Heart left ventricle (tissue), 16 donors: ENCODE measurements around the gene IL24. TPM values are rescaled to one million over a fixed set of nuclear protein-coding genes. Genes with fewer than 3 reads are reported as not detected.

ENCODE experiments used
- ATAC-seq, 4 donors: fragments of 200-7000 bp; cut with Tn5 transposase; one replicate each; pipeline ENCODE4 v1.9.1; 2020 to 2022; ENCODE audit warnings: moderate library complexity in 4 of 4, mild to moderate bottlenecking in 3 of 4, moderate number of reproducible peaks in 1 of 4
- DNase-seq, 5 donors: peaks; one replicate each; pipeline ENCODE4 v3.0.0-alpha.2; 2020
- H3K27ac ChIP-seq, 12 donors: fragments of 200-600 bp; sonication (generic) in 4 of 12; one replicate each; pipeline versions ENCODE4 v1.5.0 to v1.8.0; 2016 to 2022; ENCODE audit warnings: mild to moderate bottlenecking in 2 of 12
- H3K27me3 ChIP-seq, 9 donors: fragments of 200-600 bp; sonication (generic) in 2 of 9; one replicate each; pipeline versions ENCODE4 v1.5.1 to v1.8.0; 2016 to 2022; ENCODE audit warnings: mild to moderate bottlenecking in 3 of 9
- H3K36me3 ChIP-seq, 9 donors: fragments of 200-600 bp; sonication (generic) in 2 of 9; one replicate each; pipeline versions ENCODE4 v1.5.0 to v1.8.0; 2018 to 2022; ENCODE audit warnings: mild to moderate bottlenecking in 2 of 9
- H3K4me1 ChIP-seq, 12 donors: fragments of 200-600 bp; sonication (generic) in 4 of 12; one replicate each; pipeline versions ENCODE4 v1.5.0 to v1.8.0; 2016 to 2022; ENCODE audit warnings: mild to moderate bottlenecking in 3 of 12
- H3K4me3 ChIP-seq, 12 donors: fragments of 200-600 bp; sonication (generic) in 4 of 12; one replicate each; pipeline versions ENCODE4 v1.5.0 to v1.8.0; 2017 to 2022; ENCODE audit warnings: mild to moderate bottlenecking in 9 of 12, moderate library complexity in 4 of 12
- H3K9me3 ChIP-seq, 12 donors: fragments of 200-600 bp; sonication (generic) in 4 of 12; one replicate each; pipeline versions ENCODE4 v1.5.0 to v1.8.0; 2016 to 2022; ENCODE audit warnings: mild to moderate bottlenecking in 1 of 12
- CTCF ChIP-seq, 12 donors: fragments of 200-600 bp; sonication (generic) in 4 of 12; IDR thresholded peaks; one replicate each; pipeline versions ENCODE4 v1.5.0 to v1.8.0; 2018 to 2022; ENCODE audit warnings: antibody characterized with exemption in 12 of 12, mild to moderate bottlenecking in 5 of 12
- POLR2A ChIP-seq, 2 donors: fragments of 450-650 bp; IDR thresholded peaks; one replicate each; pipeline ENCODE4 v1.6.1; 2017; ENCODE audit warnings: antibody characterized with exemption in 2 of 2, mild to moderate bottlenecking in 2 of 2, moderate library complexity in 2 of 2
- WGBS, 4 donors: extraction: QIAGEN DNeasy Blood & Tissue Kit in 2 of 4; methylation state at CpG; one replicate each; pipeline versions ENCODE4 v1.1.5 to v1.1.7; 2013 to 2018; 5-methylcytosine and 5-hydroxymethylcytosine counted together
- intact Hi-C, 10 donors: fragments of 100-400 bp; cut with DNase I; formaldehyde crosslinking; loops; one replicate each; pipeline versions ENCODE4 v1.11.1 to v1.14.2; 2022
- polyA plus RNA-seq, 2 donors: library from polyadenylated mRNA; stranded (reverse); fragments of 200-250 nt; gene quantifications; one replicate each; pipeline ENCODE4 v1.2.3, GENCODE V29; 2013
- total RNA-seq, 9 donors: library from RNA; depleted of rRNA in 2 of 9; stranded (reverse); fragments of >200 nt in 2 of 9; fragmentation: NEBNext Ultra II Directional in 3 of 9; extraction: Animal tissue kit (Norgen Biotek cat#: 25700) in 3 of 9; gene quantifications; one replicate each; pipeline versions ENCODE4 v1.1.0 to v1.2.4, GENCODE V29; 2016 to 2023
- donor health status: ischemic (EF 13 %, LVEDD 7.1; RV severe dilation, severe dysfunction).
- donor health status: healthy with polysubstance abuse.
- donor health status: DM: no; HTN: yes; CAD: no.
- donor health status: DM: no; HTN: no; CAD: no.
- donor health status: ischemic (EF 25% LVEDD 6.9; RV normal size, moderate dysfunction).
- donor health status: ischemic (EF 25% LVEDD 5.7; RV mildly dilated, moderate dysfunction).
- donor health status: healthy.
- donor health status: DM: yes; HTN: yes; CAD: no.
- donor health status: ischemic (EF 35%, LVEDD 5.7; RV mildly dilated, moderate dysfunction).
- donor health status: nonischemic (EF 11% LVEDD 7.7; RV severe dilation, severe dysfunction).
- donor health status: DM: yes; HTN: yes; CAD: no.
- donor health status: PGD.
- donor health status: ischemic (EF 29% LVEDD 5.4; RV normal size, mild dysfunction).
- donor health status: nonischemic (EF 23%, LVEDD 6.1; RV moderate dilation, normal function).

The IL24 gene
- total and polyA plus RNA-seq, 11 donors: 1.6 TPM; not detected in 10

- TF ChIP-seq CTCF (IDR thresholded peaks at IDR 0.05) (no peak), POLR2A (IDR thresholded peaks at IDR 0.05) (no peak)
- intact Hi-C loops: no loop called here
- no peaks in the 10 kb centered on the region for H3K4me1 ChIP-seq
- peaks cover 0 to 38% (median 6%) of the 10 kb centered on the region in 9 donors for H3K27me3 ChIP-seq
- no peak overlapping the region for H3K4me3 ChIP-seq
- no peak overlapping the region for H3K27ac ChIP-seq
- no peaks in the 10 kb centered on the region for H3K36me3 ChIP-seq
- DNase-seq (no peak), ATAC-seq (no peak)
- 38 to 50% (median 47%) methylated on average over 5 of the region's 5 CpGs for WGBS, 4 donors
- peaks cover 0 to 3% (median 0%) of the 10 kb centered on the region in 12 donors for H3K9me3 ChIP-seq
These were observed 47.5 kb downstream of the IL24 start for GRCh38 chr1:206944703-206945102.

- intact Hi-C loops: no loop called here
- TF ChIP-seq CTCF (IDR thresholded peaks at IDR 0.05): no peak
- TF ChIP-seq POLR2A (IDR thresholded peaks at IDR 0.05): no peak
- 90 to 91% (median 90%) methylated on average over 4 of the region's 4 CpGs for WGBS, 4 donors
These were observed 48.5 kb downstream of the IL24 start for GRCh38 chr1:206945779-206946178.

GRCh38 chr1:206946261-206946660, 49.0 kb downstream of the IL24 start, which contains the start of gene PIGR:
Gene PIGR, minus strand, starts transcription at chr1:206946466. Its CDS starts 5,935 bp downstream, at chr1:206940531.
- Histone ChIP-seq H3K4me3 (no peak within 1 kb of the TSS), H3K27me3 (peaks cover 0 to 38% (median 6%) of the 10 kb centered on the region in 9 donors), H3K9me3 (peaks cover 0 to 6% (median 0%) of the 10 kb centered on the region in 12 donors), H3K27ac (no peak within 1 kb of the TSS), H3K4me1 (no peaks in the 10 kb centered on the region), H3K36me3 (no peaks in the 10 kb centered on the region)
- no peak for TF ChIP-seq CTCF (IDR thresholded peaks at IDR 0.05)
- no peak for TF ChIP-seq POLR2A (IDR thresholded peaks at IDR 0.05)
- 42 to 55% (median 46%) methylated on average over 7 of the region's 7 CpGs for WGBS, 4 donors
- intact Hi-C loops: no loop called here
- ATAC-seq (no peak), DNase-seq (no peak)

More at GRCh38 chr1:206945779-206946178, 48.5 kb downstream of the IL24 start:
- DNase-seq: no peak
- Histone ChIP-seq H3K4me1 (no peaks in the 10 kb centered on the region), H3K36me3 (no peaks in the 10 kb centered on the region), H3K9me3 (peaks cover 0 to 6% (median 0%) of the 10 kb centered on the region in 12 donors), H3K27me3 (peaks cover 0 to 38% (median 6%) of the 10 kb centered on the region in 9 donors), H3K4me3 (no peak overlapping the region), H3K27ac (no peak overlapping the region)
- no peak for ATAC-seq

- H3K9me3 ChIP-seq: peaks cover 0 to 6% (median 0%) of the 10 kb centered on the region in 12 donors
- ATAC-seq: no peak
- no peak for DNase-seq
- H3K4me3 ChIP-seq: no peak overlapping the region
- no peak overlapping the region for H3K27ac ChIP-seq
- TF ChIP-seq CTCF (IDR thresholded peaks at IDR 0.05): no peak
- TF ChIP-seq POLR2A (IDR thresholded peaks at IDR 0.05): no peak
- no peaks in the 10 kb centered on the region for H3K4me1 ChIP-seq
- intact Hi-C loops: no loop called here
- H3K36me3 ChIP-seq: no peaks in the 10 kb centered on the region
- WGBS, 4 donors: 85 to 93% (median 87%) methylated on average over 3 of the region's 3 CpGs
- peaks cover 0 to 38% (median 6%) of the 10 kb centered on the region in 9 donors for H3K27me3 ChIP-seq
These were observed 50.0 kb downstream of the IL24 start for GRCh38 chr1:206947255-206947654.
